Measurements from ENCODE around the gene BMP4. TPM values are rescaled to one million over a fixed set of nuclear protein-coding genes. Genes with fewer than 3 reads are reported as not detected.

Gene BMP4
- polyA plus RNA-seq, 1 donor (not counting 4 experiments of a cell fraction or from before 2014, with no cell fraction given): 6.5 TPM

- Histone ChIP-seq H3K9me3 (ENCODE audit: control insufficient read depth, low read depth, low read length) (no peaks in the 10 kb centered on the region), H3K27ac (ENCODE audit: control insufficient read depth, insufficient read depth, low read length) (no peak overlapping the region), H3K9ac (ENCODE audit: control insufficient read depth, extremely low read depth, insufficient read depth, low read length) (no peak overlapping the region), H3K79me2 (ENCODE audit: control insufficient read depth, insufficient read depth, low read length) (peaks cover 20% of the 10 kb centered on the region), H2AFZ (ENCODE audit: control insufficient read depth, low read length) (peak overlapping the region; percentile 57), H3K4me3 (ENCODE audit: control insufficient read depth in 2 of 3, extremely low read depth in 1 of 3, insufficient read depth in 2 of 3, low read depth in 1 of 3, low read length in 3 of 3) (no peak overlapping the region), H3K4me2 (ENCODE audit: control insufficient read depth, extremely low read depth, insufficient read depth, low read depth, low read length) (no peak overlapping the region), H3K9me1 (ENCODE audit: control insufficient read depth, extremely low read depth, insufficient read depth, low read length) (no peaks in the 10 kb centered on the region), H4K20me1 (ENCODE audit: control insufficient read depth, extremely low read depth, insufficient read depth, low read length) (no peaks in the 10 kb centered on the region), H3K27me3 (ENCODE audit: control insufficient read depth, extremely low read depth, insufficient read depth, low read length) (peaks cover 4% of the 10 kb centered on the region), H3K36me3 (ENCODE audit: control insufficient read depth in 2 of 2, extremely low read depth in 1 of 2, insufficient read depth in 2 of 2, low read length in 2 of 2) (peaks cover 0 to 2% of the 10 kb centered on the region in 2 experiments), H3K4me1 (ENCODE audit: control insufficient read depth, extremely low read depth, insufficient read depth, low read length) (peaks cover 10% of the 10 kb centered on the region)
- dilution Hi-C loops (cut with MboI; ENCODE audit: extremely low pct_ligation_motif_present, low sequenced_read_pairs): no loop called here
- no peak for DNase-seq (ENCODE audit: low read depth, low spot score)
- TF ChIP-seq EZH2 (IDR thresholded peaks at IDR 0.05; ENCODE audit: low read length): no peak
- TF ChIP-seq CTCF (optimal IDR thresholded peaks at IDR 0.05 in 1 of 3, IDR thresholded peaks at IDR 0.05 in 1 of 3, conservative IDR thresholded peaks at IDR 0.05 in 1 of 3; ENCODE audit: extremely low read depth in 1 of 3, insufficient read depth in 2 of 3, low read length in 3 of 3): no peak
- no peak for FAIRE-seq
Measured at GRCh38 chr14:53957739-53958138, 1.1 kb upstream of the BMP4 start.

GRCh38 chr14:53955671-53956426, 776 bp downstream of the BMP4 start:
- Histone ChIP-seq H3K4me3 (ENCODE audit: control insufficient read depth in 2 of 3, extremely low read depth in 1 of 3, insufficient read depth in 2 of 3, low read depth in 1 of 3, low read length in 3 of 3) (peak overlapping the region; percentile 50 to 90 (median 79)), H4K20me1 (ENCODE audit: control insufficient read depth, extremely low read depth, insufficient read depth, low read length) (no peaks in the 10 kb centered on the region), H3K9ac (ENCODE audit: control insufficient read depth, extremely low read depth, insufficient read depth, low read length) (peak overlapping the region; percentile 76), H3K4me2 (ENCODE audit: control insufficient read depth, extremely low read depth, insufficient read depth, low read depth, low read length) (peak overlapping the region; percentile 93), H2AFZ (ENCODE audit: control insufficient read depth, low read length) (peak overlapping the region; percentile 90), H3K79me2 (ENCODE audit: control insufficient read depth, insufficient read depth, low read length) (peaks cover 20% of the 10 kb centered on the region), H3K36me3 (ENCODE audit: control insufficient read depth in 2 of 2, extremely low read depth in 1 of 2, insufficient read depth in 2 of 2, low read length in 2 of 2) (peaks cover 0 to 8% of the 10 kb centered on the region in 2 experiments), H3K4me1 (ENCODE audit: control insufficient read depth, extremely low read depth, insufficient read depth, low read length) (peaks cover 10% of the 10 kb centered on the region), H3K9me3 (ENCODE audit: control insufficient read depth, low read depth, low read length) (no peaks in the 10 kb centered on the region), H3K9me1 (ENCODE audit: control insufficient read depth, extremely low read depth, insufficient read depth, low read length) (no peaks in the 10 kb centered on the region), H3K27me3 (ENCODE audit: control insufficient read depth, extremely low read depth, insufficient read depth, low read length) (no peaks in the 10 kb centered on the region), H3K27ac (ENCODE audit: control insufficient read depth, insufficient read depth, low read length) (peak overlapping the region; percentile 51)
- dilution Hi-C loops (cut with MboI; ENCODE audit: extremely low pct_ligation_motif_present, low sequenced_read_pairs): no loop called here
- FAIRE-seq (no peak), DNase-seq (ENCODE audit: low read depth, low spot score) (no peak)
- peak in 1 of 3 experiments; percentile 20 for TF ChIP-seq CTCF (optimal IDR thresholded peaks at IDR 0.05 in 1 of 3, IDR thresholded peaks at IDR 0.05 in 1 of 3, conservative IDR thresholded peaks at IDR 0.05 in 1 of 3; ENCODE audit: extremely low read depth in 1 of 3, insufficient read depth in 2 of 3, low read length in 3 of 3)
- TF ChIP-seq EZH2 (IDR thresholded peaks at IDR 0.05; ENCODE audit: low read length): no peak
